NCI-H1930 (cell line): ENCODE data around the gene UNC45B.
"Not testable (repeated sequence)": the region's sequence is repeated elsewhere in the genome, so short reads cannot be mapped to it uniquely, and the experiment has no call there.

ENCODE experiments used
- DNase-seq, 2 experiments: peaks; one replicate each; lab custom pipeline; 2025; lab: John Stamatoyannopoulos, UW

UNC45B gene

GRCh38 chr17:35170968-35171771 is 23.6 kb downstream of the UNC45B start:
- no peak for DNase-seq

GRCh38 chr17:35171834-35172233 is 24.2 kb downstream of the UNC45B start:
- no peak for DNase-seq

GRCh38 chr17:35172321-35172720 is 24.7 kb downstream of the UNC45B start:
- not testable (repeated sequence) for DNase-seq

- DNase-seq, result no peak
Measured at GRCh38 chr17:35174835-35175334, 27.3 kb downstream of the UNC45B start.

- no peak for DNase-seq
Measured at GRCh38 chr17:35175638-35176415, 28.2 kb downstream of the UNC45B start.

- no peak for DNase-seq
Measured at GRCh38 chr17:35176897-35177296, 29.3 kb downstream of the UNC45B start.

- not testable (repeated sequence) for DNase-seq
Measured at GRCh38 chr17:35179379-35179778, 31.8 kb downstream of the UNC45B start.

GRCh38 chr17:35183332-35183731 is 35.7 kb downstream of the UNC45B start:
- DNase-seq, result no peak

GRCh38 chr17:35184274-35184673 is 36.7 kb downstream of the UNC45B start:
- DNase-seq, result no peak

- no peak for DNase-seq
Measured at GRCh38 chr17:35185849-35186248, 38.2 kb downstream of the UNC45B start.

- no peak for DNase-seq
Measured at GRCh38 chr17:35187481-35187880, 39.9 kb downstream of the UNC45B start.

- no peak for DNase-seq
Measured at GRCh38 chr17:35188111-35188510, 40.5 kb downstream of the UNC45B start.

- DNase-seq, result no peak
Measured at GRCh38 chr17:35189291-35189690, 41.7 kb downstream of the UNC45B start.

GRCh38 chr17:35191001-35191695 is 43.5 kb downstream of the UNC45B start:
- no peak for DNase-seq

- DNase-seq, result no peak
Measured at GRCh38 chr17:35192708-35193107, 45.1 kb downstream of the UNC45B start.

- DNase-seq, result not testable (repeated sequence)
Measured at GRCh38 chr17:35194001-35194400, 46.4 kb downstream of the UNC45B start, which contains the start of gene SLC35G3. TSS of gene SLC35G3 (minus strand) at chr17:35194393. CDS start at chr17:35194307, 86 bp downstream.

GRCh38 chr17:35195062-35195461 is 47.4 kb downstream of the UNC45B start:
- not testable (repeated sequence) for DNase-seq

- DNase-seq, result not testable (repeated sequence)
Measured at GRCh38 chr17:35202582-35202981, 55.0 kb downstream of the UNC45B start.

- no peak for DNase-seq
Measured at GRCh38 chr17:35210741-35211140, 63.1 kb downstream of the UNC45B start.

GRCh38 chr17:35212668-35213067 is 65.1 kb downstream of the UNC45B start:
- no peak for DNase-seq

- DNase-seq, result no peak
Measured at GRCh38 chr17:35213412-35213940, 65.9 kb downstream of the UNC45B start.

- DNase-seq, result no peak
Measured at GRCh38 chr17:35214192-35214591, 66.6 kb downstream of the UNC45B start.
